Stimulated activated CD4-positive, alpha-beta T cell treated with anti-CD3 and anti-CD28 coated beads, Interleukin-1b, Interleukin-23, amount 100 ng/mL, for 1 hour (primary cell): ENCODE measurements around the gene NME7.
A peak's percentile ranks its signal among the peaks of the same experiment; 100 is the strongest.
"Not testable (repeated sequence)": the region's sequence is repeated elsewhere in the genome, so short reads cannot be mapped to it uniquely, and the experiment has no call there.

Source experiments
- DNase-seq, 2 donors: peaks; one replicate each; pipeline ENCODE4 v3.0.0-alpha.2; 2020; ENCODE audit warnings: low read depth in 2 of 2

The NME7 gene, protein sequence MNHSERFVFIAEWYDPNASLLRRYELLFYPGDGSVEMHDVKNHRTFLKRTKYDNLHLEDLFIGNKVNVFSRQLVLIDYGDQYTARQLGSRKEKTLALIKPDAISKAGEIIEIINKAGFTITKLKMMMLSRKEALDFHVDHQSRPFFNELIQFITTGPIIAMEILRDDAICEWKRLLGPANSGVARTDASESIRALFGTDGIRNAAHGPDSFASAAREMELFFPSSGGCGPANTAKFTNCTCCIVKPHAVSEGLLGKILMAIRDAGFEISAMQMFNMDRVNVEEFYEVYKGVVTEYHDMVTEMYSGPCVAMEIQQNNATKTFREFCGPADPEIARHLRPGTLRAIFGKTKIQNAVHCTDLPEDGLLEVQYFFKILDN

DNA sequence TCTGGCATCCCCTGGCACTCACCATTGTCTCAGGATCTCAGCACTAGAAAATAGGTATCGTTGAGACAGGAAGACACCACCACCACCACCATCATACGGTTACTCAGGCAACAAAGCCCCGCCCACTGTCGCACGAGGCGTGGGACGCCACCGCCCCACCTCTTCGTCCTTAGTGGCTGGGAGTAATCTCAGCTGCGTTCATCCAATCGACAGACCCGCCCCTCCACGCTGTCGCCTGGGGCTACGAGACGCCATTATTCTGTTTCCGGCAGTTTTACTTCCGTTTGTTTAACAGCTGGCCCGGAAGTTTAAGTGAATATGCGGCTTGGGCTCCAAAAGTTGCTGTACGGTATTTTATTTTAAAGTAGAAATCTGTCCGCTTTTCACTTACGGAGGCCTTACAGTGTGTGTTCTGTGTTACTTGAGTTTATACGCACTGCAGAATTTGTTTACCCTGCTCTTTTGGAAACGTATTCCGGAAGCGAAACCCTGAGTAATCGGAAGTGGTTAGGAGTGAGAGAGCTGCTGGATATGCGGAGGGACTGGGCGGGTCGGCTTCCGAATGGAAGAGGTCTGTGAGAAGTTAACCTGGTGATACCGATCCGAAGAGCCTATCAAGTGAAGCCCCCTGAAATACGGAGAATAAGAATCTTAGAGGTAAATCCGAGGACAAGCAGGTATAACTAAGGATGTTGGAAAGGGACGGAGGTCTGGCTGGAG lies at the start of gene NME7, which contains the start of gene BLZF1:
Gene NME7 (minus strand): TSS at position 112 of the 720 bp plus-strand sequence. CDS start 87 bp downstream, at position 25.
Gene BLZF1 (plus strand): TSS at position 510 of the 720 bp plus-strand sequence. CDS start 1,328 bp downstream, outside the sequence.
- peak; percentile 93 to 94 for DNase-seq

DNA sequence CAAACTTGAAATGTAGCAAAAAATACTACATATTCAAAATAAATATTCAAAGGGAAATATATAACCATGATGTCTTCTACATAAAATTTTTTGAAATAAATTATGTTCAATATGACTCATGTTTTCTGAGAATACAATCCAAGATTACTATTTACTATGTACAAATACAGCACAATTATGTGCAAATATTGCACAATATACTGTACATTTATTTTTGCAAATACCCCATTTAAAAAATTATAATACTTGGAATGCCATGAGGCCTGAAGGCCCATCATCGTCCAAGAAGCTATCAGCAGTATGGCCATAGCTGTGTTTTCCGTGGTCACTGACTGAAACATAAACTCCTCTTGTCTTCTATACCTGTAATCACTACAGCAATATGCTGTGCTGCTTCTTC lies 47.4 kb upstream of the NME7 start:
- no peak for DNase-seq

DNA sequence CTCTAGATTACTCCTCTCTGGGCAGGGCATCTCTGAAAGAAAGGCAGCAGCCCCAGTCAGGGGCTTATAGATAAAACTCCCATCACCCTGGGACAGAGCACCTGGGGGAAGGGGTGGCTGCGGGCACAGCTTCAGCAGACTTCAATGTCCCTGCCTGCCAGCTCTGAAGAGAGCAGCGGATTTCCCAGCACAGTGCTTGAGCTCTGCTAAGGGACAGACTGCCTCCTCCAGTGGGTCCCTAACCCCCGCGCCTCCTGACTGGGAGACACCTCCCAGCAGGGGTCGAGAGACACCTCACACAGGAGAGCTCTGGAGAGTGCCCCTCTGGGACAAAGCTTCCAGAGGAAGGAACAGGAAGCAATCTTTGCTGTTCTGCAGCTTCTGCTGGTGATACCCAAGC lies 40.7 kb upstream of the NME7 start:
- DNase-seq = not testable (repeated sequence)

DNA sequence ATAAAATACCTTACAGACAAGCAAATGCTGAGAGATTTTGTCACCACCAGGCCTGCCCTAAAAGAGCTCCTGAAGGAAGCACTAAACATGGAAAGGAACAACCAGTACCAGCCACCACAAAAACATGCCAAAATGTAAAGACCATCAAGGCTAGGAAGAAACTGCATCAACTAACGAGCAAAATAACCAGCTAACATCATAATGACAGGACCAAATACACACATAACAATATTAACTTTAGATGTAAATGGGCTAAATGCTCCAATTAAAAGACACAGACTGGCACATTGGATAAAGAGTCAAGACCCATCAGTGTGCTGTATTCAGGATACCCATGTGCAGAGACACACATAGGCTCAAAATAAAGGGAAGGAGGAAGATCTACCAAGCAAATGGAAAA lies 35.0 kb upstream of the NME7 start:
- DNase-seq = not testable (repeated sequence)

DNA sequence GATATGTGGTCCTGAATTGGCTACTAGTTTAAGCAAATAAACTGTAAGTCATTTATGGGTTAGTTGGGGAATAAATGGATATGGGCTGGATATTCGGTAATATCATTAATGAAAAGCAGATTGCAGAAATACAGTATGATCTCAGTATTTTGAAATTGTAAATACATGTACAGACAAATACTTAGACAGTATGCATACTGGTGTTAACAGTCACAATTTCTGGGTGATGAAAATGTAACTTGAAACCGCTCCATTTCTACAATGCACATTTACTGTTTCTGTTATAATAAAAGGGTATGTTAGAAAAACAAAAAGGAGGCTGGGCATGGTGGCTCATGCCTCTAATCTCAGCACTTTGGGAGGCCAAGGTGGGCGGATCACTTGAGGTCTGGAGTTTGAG lies 28.4 kb upstream of the NME7 start:
- DNase-seq = no peak

DNA sequence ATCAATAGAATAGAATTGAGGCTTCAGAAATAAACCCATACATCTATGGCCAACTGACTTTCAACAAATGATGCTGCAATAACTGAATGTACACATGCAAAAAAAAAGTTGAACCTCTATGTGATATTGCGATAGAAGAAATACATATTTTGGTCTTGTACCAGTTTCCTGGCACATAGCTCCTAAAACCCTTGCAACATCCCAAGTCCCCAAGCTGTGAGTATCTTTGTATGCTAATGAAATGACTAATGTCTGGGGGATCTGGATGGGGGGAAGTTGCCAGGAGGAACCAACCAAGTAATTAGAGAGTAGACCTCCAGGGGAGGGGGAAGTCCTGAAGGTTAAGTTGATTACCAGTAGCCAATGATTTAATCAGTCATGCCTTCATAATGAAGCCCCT lies 24.8 kb upstream of the NME7 start:
- DNase-seq = no peak

DNA sequence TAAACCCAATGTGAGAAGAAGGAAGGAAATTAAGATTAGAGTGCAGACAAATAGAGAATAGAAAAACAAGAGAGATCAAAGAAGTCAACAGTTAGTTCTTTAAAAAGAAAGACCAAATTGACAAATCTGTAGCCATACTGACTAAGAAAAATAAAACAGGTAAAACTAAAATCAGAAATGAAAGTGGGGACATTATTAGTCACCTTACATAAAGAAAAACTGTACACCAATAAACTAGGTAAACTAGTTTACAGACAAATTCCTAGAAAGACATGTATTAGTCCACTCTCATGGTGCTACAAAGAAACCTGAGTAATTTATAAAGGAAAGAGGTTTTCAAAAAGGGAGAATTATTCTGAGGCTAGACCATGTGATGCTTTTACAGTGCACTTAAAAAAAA lies 22.7 kb upstream of the NME7 start:
- no peak for DNase-seq

DNA sequence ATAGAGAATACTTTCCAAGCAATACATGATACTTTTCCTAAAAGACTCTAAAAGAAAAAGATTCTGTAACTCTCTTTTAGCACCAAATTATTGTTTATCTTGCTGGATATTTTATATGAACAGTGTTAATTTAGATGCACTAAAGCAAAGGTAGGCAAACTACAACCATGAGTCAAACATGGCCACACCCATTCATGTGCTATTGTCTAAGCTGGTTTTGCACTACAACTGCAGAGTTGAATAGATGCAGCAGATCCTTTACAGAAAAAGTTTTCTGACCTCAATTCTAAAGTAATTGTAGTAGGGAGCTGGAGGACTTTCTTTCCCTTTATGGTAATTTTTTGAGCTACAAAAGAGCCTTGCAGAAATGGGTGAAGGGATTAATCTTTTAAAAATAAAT lies 19.8 kb upstream of the NME7 start:
- DNase-seq = no peak

DNA sequence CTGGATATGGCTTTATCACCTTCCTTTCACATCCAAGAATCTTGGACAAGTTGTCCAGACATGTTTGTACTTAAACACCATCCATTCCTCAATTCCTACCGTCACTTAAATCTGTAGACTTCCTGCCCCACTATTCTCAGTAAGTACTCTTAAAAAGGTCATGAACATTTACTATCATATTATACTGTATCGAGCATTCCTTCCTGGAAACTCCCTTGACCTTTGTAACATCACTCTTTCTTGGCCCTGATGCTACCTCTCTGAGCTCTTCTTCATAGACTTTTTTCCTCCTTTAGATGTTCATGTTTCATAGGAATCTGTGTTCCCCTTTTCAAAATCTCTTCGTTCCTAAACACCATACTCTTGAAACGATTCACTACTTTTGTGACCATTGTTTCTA lies 15.9 kb upstream of the NME7 start:
- no peak for DNase-seq

DNA sequence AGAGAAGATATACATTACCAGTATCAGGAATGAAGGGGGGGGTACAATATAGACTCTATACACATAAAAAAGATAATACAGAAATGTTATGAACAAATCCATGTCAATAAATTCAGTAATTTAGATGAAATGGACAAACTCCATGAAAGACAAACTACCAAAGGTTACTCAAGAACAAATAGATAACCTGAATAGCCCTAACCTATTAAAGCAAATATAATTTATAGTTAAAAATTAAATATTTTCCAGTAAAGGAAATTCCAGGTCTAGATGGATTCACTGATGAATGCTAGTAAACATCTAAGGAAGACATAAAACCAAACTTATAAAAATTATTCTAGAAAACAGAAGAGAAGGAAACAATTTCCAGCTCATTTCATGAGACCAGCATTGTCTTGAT lies 13.6 kb upstream of the NME7 start:
- no peak for DNase-seq

DNA sequence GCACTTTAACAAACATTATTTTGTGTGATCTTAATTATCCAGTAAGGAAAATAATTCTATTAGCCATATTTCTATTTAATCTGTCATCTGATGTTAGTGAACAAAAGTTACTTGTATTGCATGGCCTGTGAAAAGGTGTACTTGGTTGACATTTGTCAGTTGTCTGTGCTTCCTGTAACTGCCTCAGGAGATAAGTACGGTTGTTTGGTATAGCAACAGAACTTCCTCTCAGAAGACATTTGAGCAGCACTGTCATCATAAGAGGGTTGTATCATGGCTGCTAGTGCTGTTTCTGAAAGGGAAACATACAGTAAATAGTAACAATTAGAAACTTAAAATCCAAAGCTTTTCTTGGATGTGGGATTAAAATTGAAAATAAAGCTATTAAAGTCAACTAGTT lies 3.8 kb upstream of the NME7 start:
- no peak for DNase-seq

DNA sequence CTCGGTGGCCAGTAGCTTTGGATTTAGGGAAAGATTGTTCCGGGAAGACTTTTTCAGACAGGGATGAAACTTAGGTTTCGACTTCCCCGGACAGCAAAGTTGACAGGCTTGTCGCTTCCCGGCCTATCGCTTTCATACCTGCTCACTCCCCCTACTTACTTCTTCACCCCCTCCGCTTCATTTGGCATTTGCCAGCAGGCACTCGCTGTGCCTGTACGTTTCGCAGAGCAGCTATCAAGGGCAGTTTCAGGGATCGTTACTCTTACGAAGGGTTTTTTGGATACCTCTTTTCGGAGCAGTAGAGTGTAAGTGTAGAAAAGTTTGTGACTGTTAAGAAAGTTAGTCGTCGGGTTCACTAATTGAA lies 791 bp upstream of the NME7 start:
- DNase-seq = no peak

DNA sequence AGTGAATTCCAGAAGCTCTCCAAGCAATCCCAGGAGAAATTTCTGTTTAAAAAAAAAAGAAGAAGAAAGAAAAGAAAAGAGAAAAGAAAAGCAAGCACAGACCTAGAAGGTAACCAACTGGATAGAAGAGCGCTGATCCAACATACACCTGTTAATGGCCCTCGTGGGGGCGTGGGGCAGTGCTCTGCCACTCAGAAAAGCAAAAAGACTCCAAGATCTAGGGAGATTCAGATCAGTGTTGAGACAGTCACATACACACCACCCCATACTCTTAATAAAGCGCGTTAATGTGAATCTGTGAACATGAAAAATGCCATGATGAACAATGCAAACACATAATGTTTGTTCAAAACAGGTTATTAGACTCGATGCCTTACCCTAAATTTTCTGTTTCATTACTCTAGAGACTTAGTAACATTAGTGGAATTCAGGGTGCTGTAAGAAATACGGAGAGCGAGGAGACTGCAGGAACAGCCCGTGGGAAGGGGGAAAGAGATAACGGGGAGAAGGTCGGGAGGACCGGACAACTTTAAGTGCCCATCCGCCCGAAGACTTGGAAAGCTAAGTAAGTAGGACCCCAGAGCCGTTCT lies 406 bp downstream of the NME7 start:
- DNase-seq = no peak

DNA sequence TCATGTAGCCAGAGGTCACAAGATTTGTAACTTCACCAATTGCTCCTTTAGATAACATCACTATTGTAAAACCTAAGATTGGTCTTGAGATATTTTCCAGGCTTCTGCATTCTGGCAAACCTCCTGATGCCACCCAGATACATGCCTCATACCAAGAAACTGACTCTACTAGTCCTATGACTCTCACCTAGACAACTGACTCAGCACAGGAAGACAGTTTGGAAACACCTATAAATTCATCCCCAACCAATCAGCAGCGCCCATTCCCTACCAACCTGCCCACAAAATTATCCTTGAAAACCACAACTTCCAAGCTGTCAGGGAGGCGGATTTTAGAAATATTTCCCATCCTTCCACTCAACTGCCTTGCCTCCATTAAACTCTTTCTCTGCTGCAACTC lies 2.6 kb downstream of the NME7 start:
- DNase-seq = no peak

DNA sequence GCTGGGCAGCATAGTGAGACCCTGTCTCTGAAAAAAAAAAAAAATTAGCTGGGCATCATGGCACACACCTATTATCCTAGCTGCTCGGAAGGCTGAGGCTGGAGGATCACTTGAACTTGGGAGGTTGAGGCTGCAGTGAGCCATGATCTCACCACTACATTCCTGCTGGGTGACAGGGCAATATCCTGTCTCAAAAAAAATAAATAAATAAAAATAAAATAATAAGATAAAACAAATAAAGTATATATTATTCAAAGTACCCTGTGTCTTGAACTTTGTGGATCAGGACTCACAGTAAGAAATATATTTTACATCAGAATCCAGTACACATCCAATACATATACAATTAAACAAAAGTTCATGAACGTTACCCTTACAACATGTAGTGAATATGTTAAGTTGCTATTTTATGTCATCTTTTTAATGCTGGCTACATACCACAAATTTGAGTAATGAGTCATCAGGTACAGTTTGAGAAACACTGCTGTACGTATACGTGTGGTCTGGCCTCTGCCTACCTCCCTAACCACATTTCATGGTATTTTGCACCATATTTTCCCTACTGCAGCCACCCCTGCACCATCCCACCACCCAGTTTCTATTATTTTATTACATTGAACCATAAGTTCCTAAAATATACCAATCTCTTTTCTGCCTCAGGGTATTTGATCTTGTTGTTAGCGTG lies 4.4 kb downstream of the NME7 start:
- no peak for DNase-seq

DNA sequence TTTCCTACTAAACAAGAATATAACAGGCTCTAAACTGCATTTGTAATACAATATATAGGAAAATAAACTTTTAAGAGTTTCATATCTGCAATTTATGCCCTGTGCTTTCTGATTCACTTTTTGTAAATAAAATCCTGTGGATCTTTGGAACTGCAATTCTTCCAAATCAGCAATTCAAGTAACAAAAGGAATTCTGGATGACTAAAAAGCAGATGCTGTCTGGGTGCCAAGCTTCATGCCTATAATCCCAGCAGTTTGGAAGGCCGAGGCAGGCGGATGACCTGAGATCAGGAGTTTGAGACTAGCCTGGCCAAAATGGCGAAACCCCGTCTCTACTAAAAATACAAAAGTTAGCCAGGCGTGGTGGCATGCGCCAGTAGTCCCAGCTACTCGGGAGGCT lies 6.3 kb downstream of the NME7 start:
- DNase-seq = no peak

DNA sequence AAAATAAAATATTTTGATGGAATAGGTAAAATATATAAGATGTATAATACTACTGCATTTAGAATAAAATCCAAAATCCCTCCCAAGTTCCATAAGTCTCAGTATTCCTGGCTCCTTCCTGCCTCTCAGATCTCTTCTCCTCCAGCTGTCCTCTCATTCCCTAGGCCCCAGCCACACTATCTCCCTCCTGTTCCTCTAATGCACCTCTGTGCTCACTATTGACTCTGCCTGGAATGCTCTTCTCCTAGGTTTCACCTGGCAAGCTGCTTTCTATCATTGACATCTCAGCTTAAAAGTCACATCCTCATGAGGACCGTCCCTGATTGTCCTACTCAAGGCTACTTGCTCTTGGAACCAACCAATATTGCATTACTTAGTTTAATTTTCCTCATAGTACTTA lies 7.2 kb downstream of the NME7 start:
- no peak for DNase-seq

DNA sequence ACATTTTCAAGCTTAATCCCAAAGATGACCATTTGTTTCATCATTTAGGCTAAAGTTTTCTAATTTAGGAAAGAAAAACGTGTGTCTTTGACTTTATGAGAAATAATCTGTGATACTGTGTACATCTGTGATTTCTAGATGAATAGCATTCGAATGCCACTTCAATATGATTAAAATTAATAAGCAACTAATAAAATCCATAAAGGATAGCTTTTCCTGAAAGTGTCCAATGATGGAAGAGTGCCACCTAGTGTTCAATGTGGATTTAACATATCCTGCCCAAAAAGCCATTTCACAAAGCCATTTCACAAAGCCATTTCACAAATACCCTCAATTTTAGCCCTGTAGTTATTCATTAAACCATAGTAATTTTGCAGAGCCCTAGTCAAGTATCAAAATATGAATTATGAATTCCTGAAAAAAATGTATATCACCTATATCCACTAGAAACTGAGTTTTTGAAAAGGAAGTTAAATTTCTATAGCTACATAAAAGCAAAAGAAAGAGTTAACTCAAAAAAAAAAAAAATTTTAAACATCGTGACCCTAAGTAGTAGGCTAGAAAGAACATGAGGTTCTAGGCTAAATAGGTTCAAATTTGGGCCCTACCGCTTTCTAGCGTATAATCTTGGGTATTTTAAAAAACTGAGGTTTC lies 19.1 kb downstream of the NME7 start:
- DNase-seq = no peak

DNA sequence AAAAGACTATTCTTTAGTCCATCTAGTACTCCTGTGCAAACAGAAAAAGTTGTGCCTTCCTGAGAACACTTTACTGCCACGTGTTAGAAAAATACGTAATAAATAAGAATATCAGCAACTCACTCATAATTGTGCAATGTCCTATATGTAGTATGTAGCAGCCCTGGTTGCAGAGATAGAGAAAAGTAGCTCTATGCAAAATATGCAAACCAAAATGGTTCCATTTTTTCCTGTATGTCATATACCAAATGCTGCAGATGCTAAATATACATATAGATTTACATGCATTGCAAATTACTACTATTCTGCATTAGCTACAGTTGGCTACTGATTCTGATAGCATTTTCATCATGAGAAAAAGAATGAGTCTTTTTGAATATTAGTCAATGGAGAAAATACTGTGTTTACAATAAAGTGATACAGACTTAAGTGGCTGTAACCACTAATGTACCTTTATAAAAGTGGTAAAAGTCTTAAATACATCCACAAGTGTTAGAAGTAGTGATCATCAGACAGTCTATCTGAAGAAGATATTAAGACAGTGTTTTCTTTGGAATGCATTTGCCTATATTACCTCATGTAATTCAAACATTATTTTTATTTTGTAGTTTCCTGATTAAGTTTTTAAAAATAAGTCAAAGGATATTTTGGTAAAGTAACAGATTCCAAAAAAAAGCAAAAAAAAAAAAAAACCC lies 19.8 kb downstream of the NME7 start:
- no peak for DNase-seq

DNA sequence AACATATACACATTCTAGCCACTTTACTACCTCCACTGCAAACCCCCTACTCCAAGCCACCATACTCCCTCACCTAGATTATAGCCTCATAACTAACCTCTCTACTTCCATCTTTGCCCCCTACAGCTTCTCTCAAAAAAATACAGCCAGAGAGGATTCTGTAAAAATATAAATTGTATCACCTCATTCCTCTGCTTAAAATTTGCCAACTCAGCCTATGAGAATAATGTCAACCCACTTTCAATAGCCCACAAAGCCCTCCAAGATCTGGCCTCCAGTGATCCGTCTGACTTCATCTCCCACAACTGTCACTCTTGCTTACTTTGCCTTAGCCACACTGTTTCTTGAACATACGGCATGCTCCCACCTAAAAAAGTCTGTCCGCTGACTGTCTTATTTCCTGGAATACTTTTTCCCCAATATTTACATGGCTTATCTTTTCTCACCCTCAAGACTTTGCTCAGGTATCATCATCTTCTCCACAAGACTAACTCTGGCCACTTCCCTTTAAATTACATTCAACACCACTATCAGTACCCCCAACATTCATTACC lies 21.5 kb downstream of the NME7 start:
- no peak for DNase-seq

DNA sequence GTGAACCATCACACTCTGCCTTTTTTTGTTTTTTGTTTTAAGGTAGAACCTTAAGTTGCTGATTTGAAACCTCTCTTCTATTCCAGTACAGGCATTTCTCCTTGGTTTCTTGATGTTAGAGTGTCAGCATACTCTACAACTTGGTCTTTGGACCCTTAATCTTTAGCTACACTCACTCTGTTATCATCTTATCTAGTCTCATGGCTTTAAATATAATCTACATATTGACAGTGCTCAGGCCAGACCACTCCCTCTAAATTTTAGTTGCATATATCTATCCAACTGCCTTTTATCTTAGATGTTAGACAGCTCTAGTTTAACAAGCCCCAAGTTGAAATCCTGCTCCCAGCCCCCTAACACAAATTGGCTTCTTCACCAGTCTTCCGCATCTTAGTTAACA lies 22.1 kb downstream of the NME7 start:
- DNase-seq = no peak
